IMR-90 (cell line): ENCODE results near the gene JAK1. TPM values are rescaled to one million over a fixed set of nuclear protein-coding genes. Genes with fewer than 3 reads are reported as not detected.

Source experiments
- ATAC-seq: fragments of 200-7000 bp; cut with Tn5 transposase; 2 replicates; pipeline ENCODE4 v1.9.1; 2020; ENCODE audit warnings: low read depth, mild to moderate bottlenecking, moderate library complexity
- BruUV-seq: library from RNA; stranded (reverse); fragments of 400-500 nt; replicated peaks from 2 replicates; lab custom pipeline; 2021; lab: Mats Ljungman, UMichigan
- CTCF ChIA-PET: fragments of 300-600 bp; formaldehyde crosslinking; extraction: SDS; loops from one replicate; lab custom pipeline; 2021; ENCODE audit warnings: antibody characterized with exemption; lab: Yijun Ruan, JAX
- POLR2A ChIA-PET: fragments of 300-600 bp; sonication (Branson Sonifier 250); formaldehyde crosslinking; loops from one replicate; lab custom pipeline; 2022; ENCODE audit warnings: antibody characterized with exemption; ENCODE audit not compliant: unreplicated experiment; lab: Charles Lee
- DNase-seq: peaks from one replicate; pipeline ENCODE4 v3.0.0; 2013
- H2AFZ ChIP-seq: replicated peaks from 2 replicates; pipeline ENCODE3; 2013; ENCODE audit warnings: low read length, mild to moderate bottlenecking; ENCODE audit not compliant: poor library complexity
- H2AK5ac ChIP-seq: 2 replicates; pipeline ENCODE4 v1.6.1; 2013; ENCODE audit warnings: low read depth, low read length, inconsistent platforms
- H2AK9ac ChIP-seq: replicated peaks from 2 replicates; pipeline ENCODE3; 2013; ENCODE audit warnings: mild to moderate bottlenecking, low read depth, low read length, moderate library complexity; ENCODE audit not compliant: poor library complexity
- H2BK120ac ChIP-seq: 2 replicates; pipeline ENCODE4 v1.6.1; 2013; ENCODE audit warnings: low read depth, low read length, inconsistent platforms
- H2BK15ac ChIP-seq: 3 replicates; pipeline ENCODE4 v1.6.1; 2013; ENCODE audit warnings: low read depth, low read length, inconsistent platforms
- H2BK20ac ChIP-seq: 2 replicates; pipeline ENCODE4 v1.6.1; 2013; ENCODE audit warnings: low read depth, mild to moderate bottlenecking, inconsistent platforms, low read length, moderate library complexity
- H2BK5ac ChIP-seq: 2 replicates; pipeline ENCODE4 v1.6.1; 2013; ENCODE audit warnings: mild to moderate bottlenecking, low read depth, low read length, inconsistent platforms; ENCODE audit not compliant: poor library complexity, severe bottlenecking
- H3K14ac ChIP-seq: replicated peaks from 2 replicates; pipeline ENCODE4 v1.6.1; 2013; ENCODE audit warnings: low read depth, low read length, inconsistent platforms
- H3K18ac ChIP-seq: 2 replicates; pipeline ENCODE4 v1.6.1; 2013; ENCODE audit warnings: low read depth, low read length, control low read depth
- H3K23ac ChIP-seq: 2 replicates; pipeline ENCODE4 v1.6.1; 2013; ENCODE audit warnings: low read depth, low read length, inconsistent platforms
- H3K27ac ChIP-seq: 2 replicates; pipeline ENCODE4 v1.5.1; 2013; ENCODE audit warnings: mild to moderate bottlenecking, control low read depth, low read length; ENCODE audit not compliant: insufficient read depth
- H3K27me3 ChIP-seq: 2 replicates; pipeline ENCODE4 v1.6.1; 2013; ENCODE audit warnings: low read length; ENCODE audit not compliant: control insufficient read depth, insufficient read depth
- H3K36me3 ChIP-seq: 2 replicates; pipeline ENCODE4 v1.6.1; 2013; ENCODE audit warnings: low read length, mixed read lengths; ENCODE audit not compliant: control insufficient read depth, insufficient read depth
- H3K4ac ChIP-seq: 2 replicates; pipeline ENCODE4 v1.6.1; 2013; ENCODE audit warnings: low read depth, low read length, inconsistent platforms
- H3K4me1 ChIP-seq: 2 replicates; pipeline ENCODE4 v1.6.1; 2013; ENCODE audit warnings: low read length, mixed read lengths; ENCODE audit not compliant: control insufficient read depth, insufficient read depth
- H3K4me2 ChIP-seq: 2 replicates; pipeline ENCODE4 v1.6.1; 2013; ENCODE audit warnings: low read depth, mild to moderate bottlenecking, control low read depth, low read length, moderate library complexity
- H3K4me3 ChIP-seq: 2 replicates; pipeline ENCODE4 v1.5.1; 2013; ENCODE audit warnings: low read depth, mild to moderate bottlenecking, control low read depth, low read length, moderate library complexity; ENCODE audit not compliant: insufficient read depth
- H3K56ac ChIP-seq: 2 replicates; pipeline ENCODE4 v1.6.1; 2013; ENCODE audit warnings: low read length, inconsistent platforms; ENCODE audit not compliant: insufficient read depth; ENCODE audit errors: extremely low read depth
- H3K79me1 ChIP-seq, 2 experiments: 2 replicates each; pipeline ENCODE4 v1.6.1; 2013; ENCODE audit warnings: low read length in 2 of 2, inconsistent platforms in 1 of 2, low read depth in 1 of 2
- H3K9ac ChIP-seq: 2 replicates; pipeline ENCODE4 v1.6.1; 2013; ENCODE audit warnings: low read depth, low read length, control low read depth
- H3K9me1 ChIP-seq: 2 replicates; pipeline ENCODE4 v1.6.1; 2013; ENCODE audit warnings: low read length, inconsistent platforms; ENCODE audit not compliant: insufficient read depth
- H3K9me3 ChIP-seq: 2 replicates; pipeline ENCODE4 v1.6.1; 2013; ENCODE audit warnings: low read length; ENCODE audit not compliant: control insufficient read depth, insufficient read depth
- H4K20me1 ChIP-seq: 2 replicates; pipeline ENCODE4 v1.6.1; 2013; ENCODE audit warnings: low read length, inconsistent platforms; ENCODE audit not compliant: insufficient read depth
- H4K5ac ChIP-seq: 2 replicates; pipeline ENCODE4 v1.6.1; 2013; ENCODE audit warnings: mild to moderate bottlenecking, low read depth, low read length, control low read depth
- H4K8ac ChIP-seq, 2 experiments: 2 replicates each; pipeline ENCODE4 v1.6.1; 2013; ENCODE audit warnings: low read depth in 2 of 2, low read length in 2 of 2, control low read depth in 1 of 2, inconsistent platforms in 1 of 2
- H4K91ac ChIP-seq: 2 replicates; pipeline ENCODE4 v1.6.1; 2013; ENCODE audit warnings: low read depth, low read length, inconsistent platforms; ENCODE audit not compliant: insufficient read depth
- BHLHE40 ChIP-seq: fragments of 150-350 bp; IDR thresholded peaks from 2 replicates; pipeline ENCODE4 v1.6.1; 2016; ENCODE audit warnings: mild to moderate bottlenecking, low read depth, low read length
- FOS ChIP-seq: fragments of 150-350 bp; IDR thresholded peaks from 2 replicates; pipeline ENCODE4 v1.6.1; 2016; ENCODE audit warnings: low read depth, low read length
- MAZ ChIP-seq: IDR thresholded peaks from 2 replicates; pipeline ENCODE4 v1.6.1; 2012; ENCODE audit warnings: low read depth, mild to moderate bottlenecking, low read length, improper control_type of control experiment, moderate library complexity, borderline replicate concordance
- MXI1 ChIP-seq: IDR thresholded peaks from 2 replicates; pipeline ENCODE4 v1.6.1; 2012; ENCODE audit warnings: low read depth, mild to moderate bottlenecking, low read length, moderate library complexity, borderline replicate concordance
- SMC3 ChIP-seq: fragments of 150-350 bp; IDR thresholded peaks from 2 replicates; pipeline ENCODE4 v1.6.1; 2016; ENCODE audit warnings: low read depth, mild to moderate bottlenecking, antibody characterized with exemption, low read length, moderate library complexity
- WGBS, 2 experiments: methylation state at CpG; one replicate each; pipeline versions ENCODE4 v1.1.5 to v1.1.7; 2013; ENCODE audit warnings: missing lambda C conversion rate in 2 of 2; ENCODE audit not compliant: insufficient read length in 1 of 2; ENCODE audit errors: extremely low coverage in 2 of 2; 5-methylcytosine and 5-hydroxymethylcytosine counted together
- dilution Hi-C: fragments of 300-500 bp; cut with HindIII; formaldehyde crosslinking; loops from one replicate; pipeline ENCODE4 v1.14.3; 2018; ENCODE audit warnings: low sequenced_read_pairs; ENCODE audit not compliant: unreplicated experiment
- in situ Hi-C: fragments of 300-500 bp; cut with MboI; formaldehyde crosslinking; loops from 3 replicates; pipeline ENCODE4 v1.14.3; 2019; ENCODE audit warnings: low sequenced_read_pairs, inconsistent platforms, mixed read lengths
- intact Hi-C: fragments of 100-400 bp; cut with micrococcal nuclease; formaldehyde crosslinking; loops from 2 replicates; pipeline ENCODE4 v1.10.0; 2022
- polyA plus RNA-seq, 3 experiments: library from polyadenylated mRNA; depleted of rRNA; stranded (reverse); fragments of >200 nt; gene quantifications; 2 replicates each; pipeline ENCODE4 v1.2.3, GENCODE V29; 2012; ENCODE audit warnings: low replicate concordance in 1 of 3
- total RNA-seq: library from RNA; depleted of rRNA; stranded (reverse); fragments of >200 nt; gene quantifications from 2 replicates; pipeline ENCODE4 v1.2.3, GENCODE V29; 2012
- TF ChIP-seq, protein P1 (sequence below): conservative IDR thresholded peaks from 2 replicates; pipeline ENCODE4 v1.5.1; 2012; ENCODE audit warnings: mild to moderate bottlenecking, low read depth, low read length, improper control_type of control experiment
- TF ChIP-seq, protein P2 (sequence below): fragments of 150-350 bp; IDR thresholded peaks from 2 replicates; pipeline ENCODE4 v1.6.1; 2017; ENCODE audit warnings: mild to moderate bottlenecking, antibody characterized with exemption, low read length, low read depth

Gene JAK1
- total and polyA plus RNA-seq, 2 of the 4 experiments (the other 2 are of a cell fraction), result 76.9 to 103 TPM

DNA sequence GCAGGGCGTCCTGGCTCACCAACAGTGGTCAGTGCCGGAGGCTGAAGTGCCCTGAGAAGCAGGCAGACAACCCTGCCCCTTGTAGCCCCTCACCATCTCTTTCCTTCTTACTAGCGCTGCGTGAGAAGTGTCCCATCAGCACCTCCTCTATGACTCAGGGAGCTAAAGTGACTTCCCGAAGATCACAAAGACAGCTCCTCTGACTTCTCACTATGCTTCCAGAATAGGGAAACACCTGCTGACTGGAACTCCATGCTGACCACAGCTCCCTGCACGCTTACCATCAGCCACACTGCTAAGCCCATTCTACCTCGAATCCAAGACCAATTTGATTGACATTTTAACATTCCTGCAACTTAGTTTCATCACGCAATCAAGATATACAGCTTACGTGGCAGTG lies 92.8 kb downstream of the JAK1 start:
- Histone ChIP-seq H3K18ac (no peak overlapping the region), H2AFZ (no peak overlapping the region), H4K91ac (no peak overlapping the region), H3K27me3 (no peaks in the 10 kb centered on the region), H2BK5ac (no peak overlapping the region), H3K27ac (no peak overlapping the region), H2BK120ac (no peak overlapping the region), H4K8ac (no peak overlapping the region), H3K4me3 (no peak overlapping the region), H4K20me1 (no peaks in the 10 kb centered on the region; the same call in 1 of the 2 replicates), H3K23ac (no peak overlapping the region), H3K79me1 (peaks cover 10 to 43% of the 10 kb centered on the region in 2 experiments; a peak in 3 of 4 replicates), H2BK20ac (no peak overlapping the region), H2AK5ac (no peak overlapping the region), H3K4me2 (no peak overlapping the region), H3K56ac (no peak overlapping the region), H2BK15ac (no peak overlapping the region), H3K4ac (no peak overlapping the region), H3K9me1 (no peaks in the 10 kb centered on the region; the same call in 1 of the 2 replicates), H3K9me3 (no peaks in the 10 kb centered on the region), H3K36me3 (peaks cover 47% of the 10 kb centered on the region), H3K4me1 (no peaks in the 10 kb centered on the region), H4K5ac (no peak overlapping the region), H3K14ac (no peak overlapping the region), H2AK9ac (no peak overlapping the region), H3K9ac (no peak overlapping the region)
- no peak for DNase-seq
- TF ChIP-seq MAZ, result no peak
- TF ChIP-seq, protein P1, sequence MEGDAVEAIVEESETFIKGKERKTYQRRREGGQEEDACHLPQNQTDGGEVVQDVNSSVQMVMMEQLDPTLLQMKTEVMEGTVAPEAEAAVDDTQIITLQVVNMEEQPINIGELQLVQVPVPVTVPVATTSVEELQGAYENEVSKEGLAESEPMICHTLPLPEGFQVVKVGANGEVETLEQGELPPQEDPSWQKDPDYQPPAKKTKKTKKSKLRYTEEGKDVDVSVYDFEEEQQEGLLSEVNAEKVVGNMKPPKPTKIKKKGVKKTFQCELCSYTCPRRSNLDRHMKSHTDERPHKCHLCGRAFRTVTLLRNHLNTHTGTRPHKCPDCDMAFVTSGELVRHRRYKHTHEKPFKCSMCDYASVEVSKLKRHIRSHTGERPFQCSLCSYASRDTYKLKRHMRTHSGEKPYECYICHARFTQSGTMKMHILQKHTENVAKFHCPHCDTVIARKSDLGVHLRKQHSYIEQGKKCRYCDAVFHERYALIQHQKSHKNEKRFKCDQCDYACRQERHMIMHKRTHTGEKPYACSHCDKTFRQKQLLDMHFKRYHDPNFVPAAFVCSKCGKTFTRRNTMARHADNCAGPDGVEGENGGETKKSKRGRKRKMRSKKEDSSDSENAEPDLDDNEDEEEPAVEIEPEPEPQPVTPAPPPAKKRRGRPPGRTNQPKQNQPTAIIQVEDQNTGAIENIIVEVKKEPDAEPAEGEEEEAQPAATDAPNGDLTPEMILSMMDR, result no peak
- TF ChIP-seq MXI1, result no peak
- no peak for TF ChIP-seq FOS
- TF ChIP-seq, protein P2, sequence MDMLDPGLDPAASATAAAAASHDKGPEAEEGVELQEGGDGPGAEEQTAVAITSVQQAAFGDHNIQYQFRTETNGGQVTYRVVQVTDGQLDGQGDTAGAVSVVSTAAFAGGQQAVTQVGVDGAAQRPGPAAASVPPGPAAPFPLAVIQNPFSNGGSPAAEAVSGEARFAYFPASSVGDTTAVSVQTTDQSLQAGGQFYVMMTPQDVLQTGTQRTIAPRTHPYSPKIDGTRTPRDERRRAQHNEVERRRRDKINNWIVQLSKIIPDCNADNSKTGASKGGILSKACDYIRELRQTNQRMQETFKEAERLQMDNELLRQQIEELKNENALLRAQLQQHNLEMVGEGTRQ, result no peak
- no peak for TF ChIP-seq BHLHE40
- no peak for TF ChIP-seq SMC3
- dilution Hi-C loops (no loop called here), intact Hi-C loops (no loop called here), in situ Hi-C loops (no loop called here)
- ChIA-PET CTCF (no interaction called here), POLR2A (no interaction called here)
- WGBS, 2 experiments, result 89% methylated on average over 3 of the region's 9 CpGs; no CpG with 5 or more reads in 1 of the 2 experiments
- no peak for ATAC-seq
- no TSS peak for BruUV-seq
